Common myeloid progenitor, CD34-positive (primary cell): ENCODE measurements around the gene DRC1.

Source experiments
- CTCF ChIA-PET: fragments of 350-600 bp; sonication (Branson Sonifier 250); formaldehyde crosslinking; loops from one replicate; lab custom pipeline; 2021; ENCODE audit warnings: antibody characterized with exemption; lab: Charles Lee
- POLR2A ChIA-PET: fragments of 350-600 bp; sonication (Branson Sonifier 250); formaldehyde crosslinking; loops from one replicate; lab custom pipeline; 2021; ENCODE audit warnings: antibody characterized with exemption; lab: Charles Lee
- DNase-seq, 3 donors: peaks; one replicate each; pipeline versions ENCODE4 v3.0.0 to v3.0.0-alpha.2; 2013
- H3K27ac ChIP-seq, 2 experiments: 1 replicate in 1 of 2; 2 replicates in 1 of 2; pipeline ENCODE4 v1.7.0; 2013; ENCODE audit warnings: inconsistent platforms in 2 of 2, low read length in 2 of 2, mild to moderate bottlenecking in 2 of 2, low read depth in 1 of 2, moderate library complexity in 1 of 2; ENCODE audit not compliant: severe bottlenecking in 2 of 2, insufficient read depth in 1 of 2, poor library complexity in 1 of 2
- H3K27me3 ChIP-seq, 5 experiments: replicated peaks in 2 of 5; 1 replicate in 3 of 5; 2 replicates in 2 of 5; pipeline versions ENCODE4 v1.6.1 to v1.7.0; 2013; ENCODE audit warnings: low read length in 4 of 5, mild to moderate bottlenecking in 2 of 5, moderate library complexity in 2 of 5, inconsistent platforms in 1 of 5; ENCODE audit not compliant: insufficient read depth in 5 of 5, control insufficient read depth in 4 of 5
- H3K36me3 ChIP-seq, 4 experiments: 1 replicate in 2 of 4; 2 replicates in 2 of 4; pipeline versions ENCODE4 v1.6.1 to v1.7.0; 2013; ENCODE audit warnings: low read length in 3 of 4, control low read depth in 1 of 4, mild to moderate bottlenecking in 1 of 4; ENCODE audit not compliant: control insufficient read depth in 4 of 4, insufficient read depth in 4 of 4
- H3K4me1 ChIP-seq, 4 experiments: 1 replicate in 3 of 4; 2 replicates in 1 of 4; pipeline versions ENCODE4 v1.6.1 to v1.7.1; 2013; ENCODE audit warnings: low read length in 3 of 4, mild to moderate bottlenecking in 3 of 4, control low read depth in 1 of 4, inconsistent platforms in 1 of 4, moderate library complexity in 1 of 4; ENCODE audit not compliant: control insufficient read depth in 4 of 4, insufficient read depth in 4 of 4; ENCODE audit errors: control extremely low read depth in 1 of 4
- H3K4me3 ChIP-seq, 7 experiments: 1 replicate in 4 of 7; 2 replicates in 3 of 7; pipeline versions ENCODE4 v1.5.1 to v1.7.0; 2013; ENCODE audit warnings: mild to moderate bottlenecking in 7 of 7, low read length in 6 of 7, moderate library complexity in 6 of 7, inconsistent platforms in 2 of 7, low read depth in 2 of 7, control low read depth in 1 of 7; ENCODE audit not compliant: insufficient read depth in 4 of 7, control insufficient read depth in 1 of 7; ENCODE audit errors: extremely low read depth in 1 of 7
- H3K9me3 ChIP-seq, 5 experiments: 1 replicate in 4 of 5; 2 replicates in 1 of 5; pipeline versions ENCODE4 v1.6.1 to v1.7.1; 2013; ENCODE audit warnings: low read length in 4 of 5, mild to moderate bottlenecking in 2 of 5, inconsistent platforms in 1 of 5, low read depth in 1 of 5, moderate library complexity in 1 of 5; ENCODE audit not compliant: control insufficient read depth in 4 of 5, insufficient read depth in 2 of 5; ENCODE audit errors: control extremely low read depth in 1 of 5
- WGBS: methylation state at CpG from one replicate; pipeline ENCODE4 v1.1.5; 2013; ENCODE audit not compliant: insufficient coverage; 5-methylcytosine and 5-hydroxymethylcytosine counted together

DRC1 gene

DNA sequence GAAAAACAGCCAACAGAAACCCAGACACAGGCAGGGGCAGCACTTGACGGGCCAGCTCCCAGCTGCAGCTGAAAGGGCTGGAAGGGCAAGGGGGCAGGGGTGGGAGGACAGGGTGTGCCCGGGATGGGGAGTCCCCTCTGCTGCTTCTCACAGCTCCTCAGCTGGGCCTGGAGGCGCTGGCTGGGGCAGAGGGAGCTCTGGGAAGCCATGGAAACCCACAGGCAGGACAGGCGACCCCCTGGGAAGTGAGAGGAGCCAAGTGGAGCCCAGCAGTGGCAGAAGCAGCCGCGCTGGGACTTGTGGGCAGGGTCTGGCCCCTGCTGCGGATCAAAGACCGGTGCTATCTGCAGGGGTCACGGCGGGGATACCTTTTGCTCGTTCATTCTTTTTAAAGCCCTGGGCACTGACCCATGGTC is 55.5 kb downstream of the DRC1 start:
- WGBS: 98% methylated on average over 7 of the region's 11 CpGs
- Histone ChIP-seq H3K36me3 (no peaks in the 10 kb centered on the region), H3K9me3 (no peaks in the 10 kb centered on the region), H3K27ac (no peak overlapping the region), H3K4me1 (peaks cover 0 to 22% (median 9%) of the 10 kb centered on the region in 4 experiments), H3K27me3 (no peaks in the 10 kb centered on the region), H3K4me3 (no peak overlapping the region)
- ChIA-PET POLR2A (no interaction called here), CTCF (interaction anchor here (1.3 kb wide), 1 partner anchor 10 kb away, joined by 3 read pairs; no protein-coding TSS in a partner anchor)
- no peak for DNase-seq

DNA sequence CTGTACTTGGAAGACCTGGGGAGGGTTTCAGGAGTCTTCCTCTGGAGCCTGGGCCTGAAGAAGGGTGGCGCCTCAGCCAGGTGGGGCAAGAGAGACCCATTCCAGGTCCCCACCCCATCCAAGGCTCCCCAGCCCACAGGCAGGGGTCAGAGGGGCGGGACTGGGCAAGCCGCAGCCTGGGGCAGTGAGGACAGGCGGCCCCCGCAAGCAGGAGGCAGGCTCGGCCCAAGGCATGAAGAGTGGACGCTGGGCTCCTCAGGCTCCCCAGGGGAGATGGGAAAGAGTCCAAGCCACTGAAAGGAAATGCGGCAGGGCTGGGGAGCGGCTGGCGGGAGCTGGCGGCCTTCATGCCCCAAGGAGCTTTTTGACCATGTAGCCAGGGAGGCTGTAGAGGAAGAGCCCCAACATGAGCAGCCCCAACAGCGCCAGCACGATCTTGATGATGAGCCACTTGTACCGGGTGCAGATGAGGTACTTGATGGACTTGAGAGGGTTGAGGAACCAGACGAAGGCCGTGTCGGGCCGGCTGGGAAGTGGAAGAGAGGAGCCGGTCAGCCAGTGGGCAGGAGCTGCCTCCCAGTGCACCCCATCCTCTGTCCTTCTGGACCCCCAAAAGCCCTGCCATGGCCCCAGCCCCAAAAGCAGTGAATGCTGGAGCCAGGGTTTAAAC is 56.1 kb downstream of the DRC1 start:
- Histone ChIP-seq H3K4me3 (no peak overlapping the region), H3K4me1 (peaks cover 0 to 22% (median 9%) of the 10 kb centered on the region in 4 experiments), H3K27ac (no peak overlapping the region), H3K27me3 (no peaks in the 10 kb centered on the region), H3K36me3 (no peaks in the 10 kb centered on the region), H3K9me3 (no peaks in the 10 kb centered on the region)
- ChIA-PET CTCF (interaction anchor here (1.3 kb wide), 1 partner anchor 10 kb away, joined by 3 read pairs; no protein-coding TSS in a partner anchor), POLR2A (no interaction called here)
- WGBS: 95% methylated on average over 12 of the region's 19 CpGs
- DNase-seq: no peak

DNA sequence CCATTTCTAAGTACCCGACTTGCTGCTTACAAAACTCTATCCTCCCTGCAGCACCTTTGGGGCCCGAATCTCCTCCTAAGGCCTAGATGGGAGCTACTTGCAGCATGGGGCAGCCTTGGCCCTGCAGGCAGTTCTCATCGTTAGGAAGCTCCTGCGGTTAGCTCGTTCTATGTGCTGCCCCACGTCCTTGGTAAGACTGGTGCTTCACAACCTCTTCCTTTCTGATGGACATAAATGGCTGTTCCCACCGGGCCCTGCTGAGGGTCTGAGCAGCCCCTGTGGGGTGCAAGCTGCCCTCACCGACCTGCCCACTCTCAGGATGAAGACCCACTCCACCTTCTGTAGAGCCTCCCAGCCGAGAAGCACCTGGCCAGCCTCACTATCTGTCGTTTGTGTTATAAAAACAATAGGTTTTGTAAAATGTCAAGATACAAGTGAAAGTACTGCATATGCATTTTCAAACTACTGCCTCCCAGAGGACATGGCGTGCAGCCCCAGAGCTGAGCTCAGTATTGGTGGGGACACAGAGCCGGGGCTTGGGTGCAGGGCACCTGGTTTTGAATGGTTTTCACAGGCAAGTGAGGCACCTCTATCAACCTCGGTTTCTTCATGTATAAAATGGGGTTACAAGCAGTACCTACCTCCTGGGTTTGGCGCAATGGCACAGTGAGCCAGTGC is 56.8 kb downstream of the DRC1 start:
- 97% methylated on average over 12 of the region's 14 CpGs for WGBS
- no peaks in the 10 kb centered on the region for H3K27me3 ChIP-seq
- H3K4me3 ChIP-seq: no peak overlapping the region
- no peak overlapping the region for H3K27ac ChIP-seq
- H3K36me3 ChIP-seq: no peaks in the 10 kb centered on the region
- H3K9me3 ChIP-seq: no peaks in the 10 kb centered on the region
- peaks cover 0 to 22% (median 9%) of the 10 kb centered on the region in 4 experiments for H3K4me1 ChIP-seq
- no peak for DNase-seq
- POLR2A ChIA-PET: no interaction called here
- CTCF ChIA-PET: interaction anchor here (1.3 kb wide), 1 partner anchor 9 kb away, joined by 3 read pairs; no protein-coding TSS in a partner anchor

DNA sequence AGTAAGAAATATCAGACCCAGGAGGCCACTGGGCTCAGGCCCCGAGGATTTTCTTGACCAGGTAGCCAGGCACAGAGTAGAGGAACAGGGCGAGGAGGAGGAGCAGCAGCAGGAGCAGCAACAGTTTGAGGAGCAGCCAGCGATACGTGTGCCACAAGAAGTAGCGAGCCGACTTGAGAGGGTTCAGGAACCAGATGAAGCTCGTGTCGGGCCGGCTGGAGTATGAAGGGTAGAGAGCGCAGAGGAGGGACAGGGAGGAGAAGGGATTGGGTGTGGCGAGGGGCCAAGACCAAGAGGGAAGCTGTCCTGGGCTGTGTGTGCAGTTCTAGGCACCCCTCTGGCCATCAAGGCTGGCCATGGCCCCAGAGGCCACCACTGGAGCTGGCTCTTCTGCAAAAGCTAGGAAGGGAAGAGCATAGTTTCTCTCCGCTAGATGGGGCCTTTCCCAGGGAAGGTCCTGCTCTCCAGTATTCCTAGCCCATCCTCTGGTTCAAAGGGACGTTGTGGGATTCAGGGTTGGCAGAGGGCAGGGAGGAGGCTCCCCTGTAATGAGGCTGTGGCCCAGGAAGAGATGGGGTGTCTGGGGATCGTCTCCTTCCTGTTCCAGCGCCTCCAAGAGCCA is 58.4 kb downstream of the DRC1 start:
- DNase-seq: no peak
- Histone ChIP-seq H3K4me1 (peaks cover 0 to 20% (median 9%) of the 10 kb centered on the region in 4 experiments), H3K27ac (no peak overlapping the region), H3K36me3 (no peaks in the 10 kb centered on the region), H3K27me3 (no peaks in the 10 kb centered on the region), H3K9me3 (no peaks in the 10 kb centered on the region), H3K4me3 (no peak overlapping the region)
- ChIA-PET CTCF (interaction anchor here (1.5 kb wide), 1 partner anchor 10 kb away, joined by 3 read pairs; no protein-coding TSS in a partner anchor), POLR2A (no interaction called here)
- WGBS: 94% methylated on average over 11 of the region's 15 CpGs

DNA sequence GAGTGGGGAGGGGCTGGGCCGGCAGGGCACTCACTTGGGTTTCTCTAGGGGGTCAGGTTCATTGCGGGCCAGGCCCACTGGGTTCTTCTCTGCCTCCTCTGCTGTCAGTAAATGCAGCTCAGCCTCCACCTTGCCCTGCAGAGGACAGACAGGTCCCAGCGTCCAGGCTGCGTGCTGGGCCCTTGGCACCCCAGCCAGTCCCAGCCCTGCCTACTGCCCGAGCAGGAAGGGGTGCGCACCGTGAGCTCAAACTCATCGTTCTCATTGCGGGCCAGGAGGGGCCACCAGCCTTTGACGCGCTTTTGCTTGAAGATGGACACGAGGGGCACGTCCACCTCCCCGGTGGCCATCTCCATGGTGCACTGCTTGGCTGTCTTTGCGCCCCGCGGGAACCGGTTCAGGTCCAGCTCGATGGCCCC is 58.9 kb downstream of the DRC1 start:
- no peak overlapping the region for H3K27ac ChIP-seq
- ChIA-PET CTCF (interaction anchor here (0.8 to 1.5 kb wide), 2 partner anchors 9 to 12 kb away, joined by 3 to 4 read pairs; no protein-coding TSS in a partner anchor), POLR2A (no interaction called here)
- H3K36me3 ChIP-seq: no peaks in the 10 kb centered on the region
- H3K9me3 ChIP-seq: no peaks in the 10 kb centered on the region
- no peak for DNase-seq
- H3K27me3 ChIP-seq: no peaks in the 10 kb centered on the region
- H3K4me3 ChIP-seq: no peak overlapping the region
- peaks cover 0 to 14% (median 5%) of the 10 kb centered on the region in 4 experiments for H3K4me1 ChIP-seq
- 97% methylated on average over 18 of the region's 19 CpGs for WGBS

DNA sequence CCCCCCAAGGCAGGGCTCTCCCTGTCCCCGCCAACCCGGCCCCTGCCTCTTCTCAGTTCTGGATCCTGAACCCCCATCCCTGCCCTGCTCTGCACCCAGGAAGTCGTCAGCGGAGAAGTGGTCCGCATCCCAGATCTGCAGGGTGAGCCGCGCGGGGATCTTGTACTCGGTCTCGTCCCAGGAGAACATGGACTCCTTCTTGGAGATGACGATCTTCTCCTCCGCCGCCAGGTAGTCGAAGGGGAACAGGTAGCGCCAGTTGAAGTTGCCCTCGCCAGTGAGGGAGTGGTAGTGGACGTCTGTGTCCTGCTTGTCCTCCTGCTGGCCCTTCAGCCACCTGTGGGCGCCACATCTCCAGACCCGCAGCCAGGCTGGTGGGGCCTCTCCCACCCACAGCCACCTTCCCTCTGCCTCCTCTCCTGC is 59.9 kb downstream of the DRC1 start:
- Histone ChIP-seq H3K27me3 (no peaks in the 10 kb centered on the region), H3K36me3 (no peaks in the 10 kb centered on the region), H3K4me3 (no peak overlapping the region), H3K9me3 (no peaks in the 10 kb centered on the region), H3K4me1 (peaks cover 0 to 5% (median 0%) of the 10 kb centered on the region in 4 experiments), H3K27ac (no peak overlapping the region)
- WGBS: 94% methylated on average over 17 of the region's 19 CpGs
- no peak for DNase-seq
- CTCF ChIA-PET: interaction anchor here (0.8 to 1.5 kb wide), 2 partner anchors 8 to 11 kb away, joined by 3 to 4 read pairs; no protein-coding TSS in a partner anchor
- POLR2A ChIA-PET: no interaction called here
